ENCODE results near the gene E2F2.

- TF ChIP-seq YY1 (tag by site-specific recombination; IDR thresholded peaks at IDR 0.05) (no peak), TCF7L2 (IDR thresholded peaks at IDR 0.05; ENCODE audit: borderline replicate concordance, low read depth, low read length) (no peak), CTCF (tag by site-specific recombination; IDR thresholded peaks at IDR 0.05) (no peak), ZNF133 (tag by site-specific recombination; IDR thresholded peaks at IDR 0.05) (no peak), ATF2 (tag by site-specific recombination; IDR thresholded peaks at IDR 0.05; ENCODE audit: low read depth) (no peak), REST (tag by site-specific recombination; IDR thresholded peaks at IDR 0.05) (no peak), ZNF175 (tag by site-specific recombination; IDR thresholded peaks at IDR 0.05) (no peak), PATZ1 (tag by site-specific recombination; IDR thresholded peaks at IDR 0.05) (peak; percentile 12; the same call in 1 of the 2 replicates), PRDM1 (tag by site-specific recombination; IDR thresholded peaks at IDR 0.05) (no peak), ZNF274 (IDR thresholded peaks at IDR 0.05; ENCODE audit: low read length) (no peak), ZNF274 (tag by site-specific recombination; IDR thresholded peaks at IDR 0.05; ENCODE audit: borderline replicate concordance) (no peak), PBX3 (CRISPR knock-in tag; IDR thresholded peaks at IDR 0.05) (no peak)
Observed at GRCh38 chr1:23529146-23530086, 1.6 kb downstream of the E2F2 start.
